Ishikawa (cell line): Measurements from ENCODE around the gene LIN7C.

Experiments used
- CEBPB ChIP-seq: IDR thresholded peaks from 2 replicates; pipeline ENCODE4 v1.6.1; 2012
- CREB1 ChIP-seq: IDR thresholded peaks from 2 replicates; pipeline ENCODE4 v1.6.1; 2012; ENCODE audit warnings: low read depth
- EGR1 ChIP-seq: IDR thresholded peaks from 2 replicates; pipeline ENCODE4 v1.6.1; 2012
- EP300 ChIP-seq: IDR thresholded peaks from 2 replicates; pipeline ENCODE4 v1.6.1; 2012; ENCODE audit warnings: borderline replicate concordance
- FOXM1 ChIP-seq: IDR thresholded peaks from 2 replicates; pipeline ENCODE4 v1.6.1; 2012; ENCODE audit warnings: low read depth, borderline replicate concordance
- NFIC ChIP-seq: IDR thresholded peaks from 2 replicates; pipeline ENCODE4 v1.6.1; 2012
- RAD21 ChIP-seq: IDR thresholded peaks from 2 replicates; pipeline ENCODE4 v1.6.1; 2012; ENCODE audit warnings: low read depth
- TAF1 ChIP-seq: IDR thresholded peaks from 2 replicates; pipeline ENCODE4 v1.6.1; 2012; ENCODE audit warnings: low read depth, mild to moderate bottlenecking
- TCF12 ChIP-seq: IDR thresholded peaks from 2 replicates; pipeline ENCODE4 v1.6.1; 2012; ENCODE audit warnings: low read depth
- TEAD4 ChIP-seq: IDR thresholded peaks from 2 replicates; pipeline ENCODE4 v1.6.1; 2012
- YY1 ChIP-seq: IDR thresholded peaks from 2 replicates; pipeline ENCODE4 v1.6.1; 2012; ENCODE audit warnings: low read depth
- ZBTB7A ChIP-seq: IDR thresholded peaks from 2 replicates; pipeline ENCODE4 v1.6.1; 2012; ENCODE audit warnings: low read depth
- TF ChIP-seq, protein P1 (sequence below): IDR thresholded peaks from 2 replicates; pipeline ENCODE4 v1.6.1; 2012; ENCODE audit warnings: low read depth, mild to moderate bottlenecking
- TF ChIP-seq, protein P2 (sequence below): IDR thresholded peaks from 2 replicates; pipeline ENCODE4 v1.6.1; 2012
- TF ChIP-seq, protein P3 (sequence below): IDR thresholded peaks from 2 replicates; pipeline ENCODE4 v1.6.1; 2012

The LIN7C gene

DNA sequence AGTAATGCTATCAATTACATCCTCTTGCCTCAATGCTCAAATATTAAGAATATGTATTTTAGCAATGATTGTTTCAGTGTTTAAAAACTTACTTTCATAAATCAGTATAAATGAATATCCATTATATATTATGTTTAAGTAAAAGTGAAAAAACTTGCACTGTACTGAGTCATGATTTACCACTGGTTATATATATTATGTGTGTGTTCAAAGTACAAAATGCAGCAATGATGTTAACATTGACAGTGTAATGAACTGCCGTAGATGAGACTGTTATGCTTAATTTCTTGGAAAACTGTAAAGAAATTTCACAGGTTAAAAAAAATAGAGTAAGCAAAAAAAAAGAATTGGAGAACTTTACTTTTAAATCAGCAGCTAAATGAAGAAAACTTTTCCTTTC lies 8.7 kb downstream of the LIN7C start:
- TF ChIP-seq CEBPB (no peak), YY1 (no peak)

DNA sequence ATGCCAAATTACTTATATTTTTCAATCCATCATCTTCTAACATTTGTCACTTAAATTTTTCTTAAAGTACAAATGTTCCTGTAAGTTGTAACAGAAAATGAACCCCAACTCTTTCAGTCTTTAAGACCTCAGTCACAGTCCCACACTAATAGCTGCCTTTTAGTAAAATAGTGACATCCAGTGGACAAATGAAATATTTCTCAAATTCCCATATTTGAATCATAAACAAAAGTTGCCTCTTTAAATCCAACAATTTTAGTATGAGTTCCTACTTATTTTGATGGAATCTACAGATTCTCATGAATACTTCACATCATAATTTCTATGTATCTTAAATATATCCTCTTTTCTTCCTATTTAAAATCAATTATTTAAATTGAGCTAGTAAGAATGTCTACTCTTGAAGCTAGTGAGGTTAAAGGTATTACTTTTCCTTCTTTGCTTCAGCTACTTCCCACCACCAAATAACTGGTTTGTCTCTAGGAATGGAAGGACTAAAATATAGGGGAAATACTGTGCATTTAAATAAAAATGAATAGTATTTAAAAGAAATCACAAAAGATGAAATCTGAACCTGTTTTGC lies 9.2 kb downstream of the LIN7C start:
- TF ChIP-seq TEAD4, result no peak
- peak; percentile 23; the same call in 1 of the 2 replicates for TF ChIP-seq RAD21
- no peak for TF ChIP-seq YY1

DNA sequence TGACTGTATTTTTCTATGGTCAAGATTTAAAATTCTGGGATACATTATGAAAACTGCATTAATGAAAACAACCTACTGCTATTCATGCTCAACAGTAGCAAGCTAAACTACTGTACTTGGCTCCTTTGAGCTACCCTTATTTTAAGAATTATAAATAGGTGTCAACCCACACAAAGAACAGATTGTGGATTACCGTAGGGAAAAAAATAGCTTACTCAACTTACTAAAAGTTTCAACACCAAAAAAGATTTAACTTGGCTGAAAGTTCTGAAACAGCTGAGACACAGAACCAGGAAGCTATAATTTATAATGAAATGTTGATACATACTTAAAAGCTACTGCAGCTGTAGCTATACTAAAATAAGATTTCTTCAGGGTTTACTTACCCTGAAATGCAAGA lies 10.1 kb downstream of the LIN7C start:
- TF ChIP-seq, protein P1, sequence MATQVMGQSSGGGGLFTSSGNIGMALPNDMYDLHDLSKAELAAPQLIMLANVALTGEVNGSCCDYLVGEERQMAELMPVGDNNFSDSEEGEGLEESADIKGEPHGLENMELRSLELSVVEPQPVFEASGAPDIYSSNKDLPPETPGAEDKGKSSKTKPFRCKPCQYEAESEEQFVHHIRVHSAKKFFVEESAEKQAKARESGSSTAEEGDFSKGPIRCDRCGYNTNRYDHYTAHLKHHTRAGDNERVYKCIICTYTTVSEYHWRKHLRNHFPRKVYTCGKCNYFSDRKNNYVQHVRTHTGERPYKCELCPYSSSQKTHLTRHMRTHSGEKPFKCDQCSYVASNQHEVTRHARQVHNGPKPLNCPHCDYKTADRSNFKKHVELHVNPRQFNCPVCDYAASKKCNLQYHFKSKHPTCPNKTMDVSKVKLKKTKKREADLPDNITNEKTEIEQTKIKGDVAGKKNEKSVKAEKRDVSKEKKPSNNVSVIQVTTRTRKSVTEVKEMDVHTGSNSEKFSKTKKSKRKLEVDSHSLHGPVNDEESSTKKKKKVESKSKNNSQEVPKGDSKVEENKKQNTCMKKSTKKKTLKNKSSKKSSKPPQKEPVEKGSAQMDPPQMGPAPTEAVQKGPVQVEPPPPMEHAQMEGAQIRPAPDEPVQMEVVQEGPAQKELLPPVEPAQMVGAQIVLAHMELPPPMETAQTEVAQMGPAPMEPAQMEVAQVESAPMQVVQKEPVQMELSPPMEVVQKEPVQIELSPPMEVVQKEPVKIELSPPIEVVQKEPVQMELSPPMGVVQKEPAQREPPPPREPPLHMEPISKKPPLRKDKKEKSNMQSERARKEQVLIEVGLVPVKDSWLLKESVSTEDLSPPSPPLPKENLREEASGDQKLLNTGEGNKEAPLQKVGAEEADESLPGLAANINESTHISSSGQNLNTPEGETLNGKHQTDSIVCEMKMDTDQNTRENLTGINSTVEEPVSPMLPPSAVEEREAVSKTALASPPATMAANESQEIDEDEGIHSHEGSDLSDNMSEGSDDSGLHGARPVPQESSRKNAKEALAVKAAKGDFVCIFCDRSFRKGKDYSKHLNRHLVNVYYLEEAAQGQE, result no peak
- TF ChIP-seq, protein P2, sequence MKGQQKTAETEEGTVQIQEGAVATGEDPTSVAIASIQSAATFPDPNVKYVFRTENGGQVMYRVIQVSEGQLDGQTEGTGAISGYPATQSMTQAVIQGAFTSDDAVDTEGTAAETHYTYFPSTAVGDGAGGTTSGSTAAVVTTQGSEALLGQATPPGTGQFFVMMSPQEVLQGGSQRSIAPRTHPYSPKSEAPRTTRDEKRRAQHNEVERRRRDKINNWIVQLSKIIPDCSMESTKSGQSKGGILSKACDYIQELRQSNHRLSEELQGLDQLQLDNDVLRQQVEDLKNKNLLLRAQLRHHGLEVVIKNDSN, result no peak
- TF ChIP-seq NFIC (no peak), YY1 (no peak), EP300 (no peak), ZBTB7A (no peak), FOXM1 (no peak), EGR1 (no peak), CREB1 (no peak), TAF1 (no peak), CEBPB (no peak), RAD21 (no peak), TEAD4 (no peak), TCF12 (no peak)
- TF ChIP-seq, protein P3, sequence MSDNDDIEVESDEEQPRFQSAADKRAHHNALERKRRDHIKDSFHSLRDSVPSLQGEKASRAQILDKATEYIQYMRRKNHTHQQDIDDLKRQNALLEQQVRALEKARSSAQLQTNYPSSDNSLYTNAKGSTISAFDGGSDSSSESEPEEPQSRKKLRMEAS, result no peak

DNA sequence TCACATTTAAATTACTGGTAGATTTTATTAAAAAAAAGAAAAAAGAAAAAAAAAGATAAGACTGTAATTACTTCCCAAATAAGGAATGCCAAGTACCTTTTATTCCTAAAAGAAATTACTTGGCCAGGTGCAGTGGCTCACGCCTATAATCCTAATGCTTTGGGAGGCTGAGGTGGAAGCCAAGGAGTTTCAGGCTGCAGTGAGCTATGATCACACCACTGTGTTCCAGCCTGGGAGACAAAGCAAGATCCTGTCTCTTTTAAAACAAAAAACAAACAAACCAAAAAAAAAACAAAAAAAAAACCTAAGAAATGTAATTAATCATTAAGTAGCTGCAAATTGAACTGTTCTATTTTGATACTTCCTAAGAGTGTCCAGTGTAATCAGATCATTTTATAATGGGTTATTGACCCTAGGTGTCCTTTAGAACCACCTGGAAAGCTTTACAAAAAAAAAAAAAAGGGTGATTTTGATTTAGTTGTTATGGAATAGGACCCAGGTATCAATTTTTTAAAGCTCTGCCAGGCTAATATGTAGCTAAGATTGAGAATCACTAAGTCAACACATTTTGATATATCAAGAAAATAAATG lies 10.8 kb downstream of the LIN7C start:
- TF ChIP-seq EGR1 (no peak), YY1 (no peak), FOXM1 (no peak), TEAD4 (no peak)
- TF ChIP-seq, protein P1, result no peak

DNA sequence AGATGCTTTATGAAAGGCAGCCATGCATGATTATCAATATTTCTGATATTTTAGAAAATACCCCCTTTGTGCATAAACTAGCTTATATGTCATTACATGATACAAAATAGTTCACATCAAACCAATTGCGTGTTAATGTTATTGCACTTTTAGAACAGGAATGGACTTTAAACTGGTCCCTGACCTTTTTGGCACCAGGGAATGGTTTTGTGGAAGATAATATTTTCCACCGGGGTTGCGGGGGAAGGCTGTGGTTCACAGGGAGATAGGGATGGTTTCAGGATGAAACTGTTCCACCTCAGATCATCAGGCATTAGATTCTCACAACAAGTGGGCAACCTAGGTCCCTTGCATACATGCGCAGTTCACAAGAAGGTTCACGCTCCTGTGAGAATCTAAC lies 17.5 kb downstream of the LIN7C start:
- TF ChIP-seq NFIC (no peak), RAD21 (no peak), ZBTB7A (no peak), FOXM1 (no peak), EP300 (no peak), TCF12 (no peak), TEAD4 (no peak), CEBPB (no peak), EGR1 (no peak), YY1 (no peak)
- TF ChIP-seq, protein P2, result no peak
- TF ChIP-seq, protein P3, result no peak
- TF ChIP-seq, protein P1, result no peak

DNA sequence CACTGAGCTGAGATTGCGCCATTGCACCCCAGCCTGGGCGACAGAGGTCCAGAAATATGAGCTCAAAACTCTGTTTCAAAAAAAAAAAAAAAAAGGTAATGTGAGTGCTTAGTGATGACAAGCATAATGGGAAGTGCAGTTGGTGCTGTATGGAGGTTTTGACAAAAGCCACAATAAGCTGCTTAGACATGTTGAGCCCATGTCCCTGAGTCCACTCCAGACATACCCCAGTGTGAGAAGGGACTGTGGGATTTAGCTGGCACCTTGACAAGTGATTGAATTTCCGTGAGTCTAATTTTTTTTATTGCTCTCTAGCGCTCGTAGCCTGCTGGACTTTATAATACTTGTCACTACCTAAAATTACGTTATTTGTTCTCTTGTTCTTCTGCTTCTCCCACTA lies 18.9 kb downstream of the LIN7C start:
- TF ChIP-seq CEBPB, result peak; percentile 48; the same call in 1 of the 2 replicates
- TF ChIP-seq, protein P1, result no peak
